Middle frontal gyrus (tissue), 1 donor: ENCODE data around the gene FAM131A.

ENCODE experiments used
- DNase-seq: peaks from one replicate; pipeline ENCODE4 v3.0.0-alpha.2; 2015; ENCODE audit warnings: low spot score; ENCODE audit errors: extremely low spot score

FAM131A gene, protein sequence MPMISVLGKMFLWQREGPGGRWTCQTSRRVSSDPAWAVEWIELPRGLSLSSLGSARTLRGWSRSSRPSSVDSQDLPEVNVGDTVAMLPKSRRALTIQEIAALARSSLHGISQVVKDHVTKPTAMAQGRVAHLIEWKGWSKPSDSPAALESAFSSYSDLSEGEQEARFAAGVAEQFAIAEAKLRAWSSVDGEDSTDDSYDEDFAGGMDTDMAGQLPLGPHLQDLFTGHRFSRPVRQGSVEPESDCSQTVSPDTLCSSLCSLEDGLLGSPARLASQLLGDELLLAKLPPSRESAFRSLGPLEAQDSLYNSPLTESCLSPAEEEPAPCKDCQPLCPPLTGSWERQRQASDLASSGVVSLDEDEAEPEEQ

DNA sequence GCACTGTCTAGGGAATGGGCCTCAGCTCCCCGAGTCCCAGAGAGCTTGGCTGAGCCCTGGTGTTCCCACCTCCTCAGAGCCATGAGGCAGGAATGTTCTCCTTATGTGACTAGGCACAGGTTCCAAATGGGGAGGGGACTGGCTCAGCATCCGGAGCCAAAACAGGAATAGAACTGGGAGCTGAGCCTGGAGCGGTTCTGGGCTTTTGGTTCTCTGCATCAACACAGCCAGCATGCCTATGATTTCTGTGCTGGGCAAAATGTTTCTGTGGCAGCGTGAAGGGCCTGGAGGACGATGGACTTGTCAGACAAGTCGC lies at the start of gene FAM131A:
TSS of gene FAM131A (plus strand) at position 202 of the 316 bp plus-strand sequence. CDS start at position 233, 31 bp downstream.
- peak; percentile 59 for DNase-seq

DNA sequence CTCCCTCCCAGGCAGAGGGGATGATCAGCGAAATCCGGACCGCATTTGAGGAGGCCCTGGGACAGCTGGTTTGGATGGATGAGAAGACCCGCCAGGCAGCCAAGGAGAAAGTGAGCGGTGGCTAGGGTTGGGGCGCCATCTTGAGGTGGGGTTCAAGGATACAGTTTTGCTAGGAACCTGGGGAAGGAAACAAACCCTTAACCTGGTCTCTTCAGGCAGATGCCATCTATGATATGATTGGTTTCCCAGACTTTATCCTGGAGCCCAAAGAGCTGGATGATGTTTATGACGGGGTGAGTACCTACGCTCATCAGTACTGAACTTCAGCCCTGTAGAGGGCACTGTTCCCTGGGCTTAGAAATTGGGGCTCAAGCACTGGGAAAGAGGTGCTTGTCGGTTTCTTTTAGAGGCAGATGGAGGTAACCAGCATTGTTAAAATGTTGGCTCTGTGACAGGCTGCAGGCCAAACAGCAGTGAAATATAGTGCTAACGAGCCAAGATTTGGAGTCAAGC lies 47.9 kb upstream of the FAM131A start:
- no peak for DNase-seq

DNA sequence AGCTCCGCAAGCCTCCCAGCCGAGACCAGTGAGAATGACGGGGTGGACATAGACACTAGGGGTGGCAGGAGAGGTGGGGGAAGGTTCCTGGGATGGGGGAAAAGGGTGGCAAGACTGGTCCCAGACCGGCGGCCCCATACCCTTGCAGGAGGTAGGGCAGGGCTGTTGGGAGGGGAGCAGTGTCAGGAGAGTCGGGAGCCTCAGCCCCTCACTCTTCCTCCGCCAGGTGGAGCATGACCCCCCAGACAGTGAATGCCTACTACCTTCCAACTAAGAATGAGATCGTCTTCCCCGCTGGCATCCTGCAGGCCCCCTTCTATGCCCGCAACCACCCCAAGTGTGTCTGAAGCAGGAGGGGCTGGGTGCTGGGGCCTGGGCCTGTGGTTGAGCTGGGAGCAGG lies 47.1 kb upstream of the FAM131A start:
- DNase-seq, result no peak

DNA sequence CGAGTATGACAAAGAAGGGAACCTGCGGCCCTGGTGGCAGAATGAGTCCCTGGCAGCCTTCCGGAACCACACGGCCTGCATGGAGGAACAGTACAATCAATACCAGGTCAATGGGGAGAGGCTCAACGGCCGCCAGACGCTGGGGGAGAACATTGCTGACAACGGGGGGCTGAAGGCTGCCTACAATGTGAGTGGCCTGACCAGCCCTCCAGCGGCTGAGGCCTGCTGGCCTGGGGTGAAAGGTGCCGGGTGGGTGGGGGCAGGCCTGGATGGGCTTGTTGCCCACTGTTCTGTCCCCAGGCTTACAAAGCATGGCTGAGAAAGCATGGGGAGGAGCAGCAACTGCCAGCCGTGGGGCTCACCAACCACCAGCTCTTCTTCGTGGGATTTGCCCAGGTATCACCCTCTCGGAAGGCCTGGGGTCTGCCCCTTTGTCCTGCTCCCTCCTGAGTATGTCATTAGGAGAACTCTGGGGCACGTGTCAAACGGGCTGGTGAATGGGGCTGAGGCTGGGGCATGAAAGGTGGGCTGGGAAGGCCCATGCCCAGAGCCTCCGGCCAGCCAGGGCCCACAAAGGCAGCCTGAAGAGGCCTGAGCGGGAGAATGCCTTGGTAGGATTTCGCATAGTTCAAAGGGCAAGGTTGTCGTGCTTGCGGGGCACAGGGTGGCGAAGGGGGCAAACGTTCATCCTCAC lies 46.2 kb upstream of the FAM131A start:
- DNase-seq, result no peak

DNA sequence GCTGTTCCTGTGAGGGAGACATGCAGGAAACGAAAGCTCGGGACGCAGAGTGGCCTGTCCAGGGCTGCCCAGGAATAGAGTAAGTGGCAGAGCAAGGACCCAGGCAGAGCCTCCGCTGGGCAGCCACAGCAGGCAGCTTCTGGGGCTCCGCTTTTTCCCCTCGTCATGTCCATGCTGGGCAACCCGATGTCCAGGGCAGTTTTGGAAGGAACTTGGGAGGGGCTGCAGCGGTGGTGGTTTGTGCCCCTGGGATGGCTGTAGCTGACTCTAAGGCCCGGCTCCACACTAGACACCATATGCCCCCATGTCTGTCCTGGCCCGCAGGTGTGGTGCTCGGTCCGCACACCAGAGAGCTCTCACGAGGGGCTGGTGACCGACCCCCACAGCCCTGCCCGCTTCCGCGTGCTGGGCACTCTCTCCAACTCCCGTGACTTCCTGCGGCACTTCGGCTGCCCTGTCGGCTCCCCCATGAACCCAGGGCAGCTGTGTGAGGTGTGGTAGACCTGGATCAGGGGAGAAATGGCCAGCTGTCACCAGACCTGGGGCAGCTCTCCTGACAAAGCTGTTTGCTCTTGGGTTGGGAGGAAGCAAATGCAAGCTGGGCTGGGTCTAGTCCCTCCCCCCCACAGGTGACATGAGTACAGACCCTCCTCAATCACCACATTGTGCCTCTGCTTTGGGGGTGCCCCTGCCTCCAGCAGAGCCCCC lies 45.5 kb upstream of the FAM131A start:
- DNase-seq, result no peak

DNA sequence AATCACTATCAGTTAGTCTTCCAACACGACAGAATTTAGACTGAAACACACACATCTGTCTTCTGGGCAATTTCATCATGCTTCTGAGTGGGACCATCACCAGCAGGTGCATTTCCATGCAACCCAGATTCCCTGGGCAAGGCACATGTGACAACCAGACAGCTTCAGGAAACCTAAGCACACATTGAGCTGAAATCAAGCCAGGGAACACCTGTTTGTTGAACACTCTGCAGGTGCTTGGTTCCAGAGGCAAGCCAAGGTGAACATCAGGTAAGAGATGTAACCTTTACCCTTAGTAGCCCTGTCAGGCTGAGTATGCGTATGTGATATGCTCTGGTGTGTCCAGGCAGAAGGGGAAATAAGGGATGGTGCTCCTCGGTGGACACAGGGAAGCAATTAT lies 41.6 kb upstream of the FAM131A start:
- DNase-seq, result no peak

DNA sequence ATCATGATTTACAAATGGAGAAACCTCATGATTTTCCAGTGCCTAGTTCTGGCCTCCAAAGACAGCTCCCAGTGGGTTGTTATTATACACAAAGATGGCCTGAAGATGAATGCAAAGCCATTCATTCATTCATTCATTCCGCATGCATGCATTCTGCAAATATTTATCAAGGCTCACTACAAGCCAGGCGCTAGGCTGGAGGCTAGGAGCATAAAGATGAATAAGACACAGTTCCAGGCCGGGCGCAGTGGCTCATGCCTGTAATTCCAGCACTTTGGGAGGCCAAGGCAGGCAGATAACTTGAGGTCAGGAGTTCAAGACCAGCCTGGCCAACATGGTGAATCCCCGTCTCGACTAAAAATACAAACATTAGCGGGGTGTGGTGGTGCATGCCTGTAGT lies 40.8 kb upstream of the FAM131A start:
- no peak for DNase-seq

DNA sequence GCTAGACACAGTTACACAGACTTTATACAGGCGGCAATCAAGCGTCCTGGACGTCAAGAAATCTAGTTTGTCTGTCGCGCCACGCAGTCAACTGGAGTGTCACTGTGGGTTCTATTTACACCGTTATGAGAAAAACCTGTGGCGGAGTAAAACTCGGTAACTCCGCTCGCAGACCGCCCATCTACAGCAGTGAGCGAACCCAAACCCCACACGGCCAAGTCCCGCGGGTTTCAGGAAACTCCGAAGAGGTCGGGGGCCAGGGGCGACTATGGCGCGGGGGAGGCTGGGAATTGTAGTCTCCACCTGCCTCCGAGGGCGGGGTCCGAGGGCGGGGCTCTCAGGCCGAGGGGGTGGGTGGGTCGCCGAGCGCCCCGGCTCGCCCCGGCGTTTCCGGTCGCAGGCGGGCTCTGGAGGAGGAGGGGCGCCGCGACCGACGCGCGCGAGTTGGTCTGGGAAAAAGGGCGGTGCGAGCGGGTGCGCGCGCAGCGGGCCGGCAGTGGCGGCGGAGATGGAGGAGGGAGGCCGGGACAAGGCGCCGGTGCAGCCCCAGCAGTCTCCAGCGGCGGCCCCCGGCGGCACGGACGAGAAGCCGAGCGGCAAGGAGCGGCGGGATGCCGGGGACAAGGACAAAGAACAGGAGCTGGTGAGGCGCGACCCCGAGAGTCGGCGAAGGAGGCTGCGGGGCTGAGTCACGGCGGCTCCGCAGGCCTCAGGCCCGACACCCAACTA lies 38.5 kb upstream of the FAM131A start, which contains the start of gene PSMD2:
TSS of gene PSMD2 (plus strand) at position 483 of the 729 bp plus-strand sequence. CDS start at position 509, 26 bp downstream.
- peak; percentile 88 for DNase-seq

DNA sequence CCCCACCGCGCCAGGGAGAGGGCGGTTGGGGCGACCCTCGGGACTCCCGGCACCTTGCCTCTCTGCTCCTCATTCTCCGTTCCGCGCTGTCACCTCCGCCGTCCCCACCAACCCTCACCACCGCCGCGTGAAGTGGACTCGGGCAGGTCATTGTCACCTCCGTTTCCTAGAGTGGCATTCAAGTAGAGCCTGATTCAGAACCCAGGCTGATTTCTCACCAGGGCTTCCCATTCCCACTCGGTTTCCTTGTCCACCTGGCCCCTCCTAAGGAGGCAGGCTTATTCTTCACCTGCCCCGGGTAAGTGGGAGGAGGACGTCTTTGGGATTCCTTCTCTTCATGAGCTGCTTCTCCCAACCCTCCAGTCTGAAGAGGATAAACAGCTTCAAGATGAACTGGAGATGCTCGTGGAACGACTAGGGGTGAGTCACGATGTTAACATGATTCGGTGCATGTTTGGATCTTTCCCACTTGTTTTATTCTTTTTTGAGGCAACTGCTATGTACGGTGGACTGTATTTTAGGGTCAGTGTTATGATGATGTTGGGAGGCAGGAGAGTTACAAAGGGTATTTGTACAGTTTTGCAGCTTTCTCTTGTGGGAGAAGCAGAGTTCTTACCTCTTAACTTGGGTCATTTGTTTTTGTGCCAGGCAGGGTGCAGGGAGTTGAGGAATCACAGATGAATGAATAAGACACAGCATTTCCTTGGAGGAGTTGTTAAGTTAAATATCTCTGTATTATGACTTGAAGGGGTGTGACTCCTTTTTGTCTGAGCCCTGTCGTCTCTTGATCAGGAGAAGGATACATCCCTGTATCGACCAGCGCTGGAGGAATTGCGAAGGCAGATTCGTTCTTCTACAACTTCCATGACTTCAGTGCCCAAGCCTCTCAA lies 37.7 kb upstream of the FAM131A start:
- no peak for DNase-seq

DNA sequence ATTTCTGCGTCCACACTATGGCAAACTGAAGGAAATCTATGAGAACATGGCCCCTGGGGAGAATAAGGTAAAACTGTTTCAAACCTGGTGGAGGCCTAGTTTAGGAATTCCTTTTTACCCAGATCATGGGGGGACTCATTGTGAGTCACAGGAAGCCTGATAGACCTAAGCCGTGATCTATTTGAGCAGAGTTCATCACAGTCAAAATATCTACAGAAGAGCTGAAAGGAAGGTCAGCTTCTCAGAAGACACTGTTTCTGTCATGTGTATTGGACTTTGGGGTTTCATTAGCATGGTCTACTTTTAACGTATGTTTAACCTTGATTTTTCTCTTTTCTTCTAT lies 37.1 kb upstream of the FAM131A start:
- no peak for DNase-seq

DNA sequence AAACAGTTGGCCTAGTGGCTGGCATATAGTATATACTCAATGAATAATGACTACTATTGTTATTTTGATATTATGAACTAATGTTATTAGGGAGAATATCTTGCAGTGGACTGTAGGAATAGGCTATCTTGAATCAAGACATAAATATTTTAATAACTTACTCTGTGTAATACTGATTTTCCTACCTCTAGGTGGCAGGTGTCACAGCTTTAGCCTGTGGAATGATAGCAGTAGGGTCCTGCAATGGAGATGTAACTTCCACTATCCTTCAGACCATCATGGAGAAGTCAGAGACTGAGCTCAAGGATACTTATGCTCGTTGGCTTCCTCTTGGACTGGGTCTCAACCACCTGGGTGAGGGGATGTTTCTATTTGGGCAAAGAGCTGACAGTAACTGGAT lies 31.8 kb upstream of the FAM131A start:
- no peak for DNase-seq

DNA sequence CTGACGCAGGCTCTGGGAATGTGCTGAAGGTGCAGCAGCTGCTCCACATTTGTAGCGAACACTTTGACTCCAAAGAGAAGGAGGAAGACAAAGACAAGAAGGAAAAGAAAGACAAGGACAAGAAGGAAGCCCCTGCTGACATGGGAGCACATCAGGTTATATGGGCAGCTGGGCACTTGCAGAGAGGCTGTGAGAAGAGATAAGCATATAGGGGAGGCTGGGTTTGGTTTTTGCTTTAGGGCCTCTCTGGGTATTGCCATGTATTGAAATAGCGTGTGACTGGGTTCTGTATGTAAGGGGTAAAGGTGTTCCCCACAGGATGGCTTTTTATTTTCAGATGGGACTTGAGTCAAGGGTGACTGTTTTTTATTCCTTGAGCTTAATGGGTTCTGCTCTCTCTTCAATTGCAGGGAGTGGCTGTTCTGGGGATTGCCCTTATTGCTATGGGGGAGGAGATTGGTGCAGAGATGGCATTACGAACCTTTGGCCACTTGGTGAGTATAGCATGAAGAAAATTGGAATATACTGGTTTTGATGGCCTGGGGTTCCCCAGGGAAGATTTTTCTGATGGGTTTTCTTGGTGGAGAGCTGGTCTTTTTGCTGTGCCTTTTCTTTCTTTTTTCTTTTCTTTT lies 30.9 kb upstream of the FAM131A start:
- DNase-seq, result no peak

DNA sequence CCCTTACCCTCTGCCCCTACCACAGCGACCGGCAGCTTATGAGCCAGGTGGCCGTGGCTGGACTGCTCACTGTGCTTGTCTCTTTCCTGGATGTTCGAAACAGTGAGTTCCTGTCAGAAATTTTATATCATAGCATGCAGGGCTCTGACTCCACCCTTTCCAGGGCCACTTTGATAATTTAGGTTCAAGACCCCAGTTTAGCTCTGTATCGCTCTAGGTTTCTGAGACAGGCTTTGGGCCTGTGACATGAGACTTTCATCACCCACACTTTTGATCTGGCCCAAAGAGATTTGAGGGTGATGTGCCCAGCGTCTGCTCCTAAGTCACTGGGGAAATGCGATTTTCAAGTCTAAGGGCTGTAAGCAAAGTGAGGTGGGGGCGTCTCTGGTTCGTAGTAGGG lies 29.5 kb upstream of the FAM131A start:
- DNase-seq, result no peak

DNA sequence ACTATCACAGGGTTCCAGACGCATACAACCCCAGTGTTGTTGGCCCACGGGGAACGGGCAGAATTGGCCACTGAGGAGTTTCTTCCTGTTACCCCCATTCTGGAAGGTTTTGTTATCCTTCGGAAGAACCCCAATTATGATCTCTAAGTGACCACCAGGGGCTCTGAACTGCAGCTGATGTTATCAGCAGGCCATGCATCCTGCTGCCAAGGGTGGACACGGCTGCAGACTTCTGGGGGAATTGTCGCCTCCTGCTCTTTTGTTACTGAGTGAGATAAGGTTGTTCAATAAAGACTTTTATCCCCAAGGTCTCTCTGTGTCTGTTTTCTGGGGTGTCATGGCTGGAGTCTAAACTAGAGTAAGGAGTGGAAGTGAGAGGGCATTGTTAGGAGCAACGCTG lies 28.7 kb upstream of the FAM131A start:
- DNase-seq, result no peak

DNA sequence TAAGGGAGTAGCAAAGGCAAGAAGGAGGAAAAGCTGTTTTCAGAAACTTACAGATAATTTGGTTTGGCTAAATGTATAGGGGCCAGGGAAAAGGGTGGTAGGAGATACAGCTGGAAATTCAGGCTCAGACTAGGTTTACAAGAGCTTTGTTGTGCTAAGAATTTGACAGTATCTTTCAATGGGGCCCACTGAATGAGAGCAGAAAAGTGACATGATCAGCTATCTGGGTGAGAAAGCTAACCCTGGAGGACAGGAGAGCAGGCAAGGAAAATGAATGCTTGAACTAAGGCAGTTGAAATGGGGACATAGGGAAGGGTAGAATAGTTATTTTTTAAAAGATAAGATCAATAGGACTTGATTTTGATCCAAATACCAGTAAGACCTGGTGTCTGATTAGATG lies 25.8 kb upstream of the FAM131A start:
- no peak for DNase-seq

DNA sequence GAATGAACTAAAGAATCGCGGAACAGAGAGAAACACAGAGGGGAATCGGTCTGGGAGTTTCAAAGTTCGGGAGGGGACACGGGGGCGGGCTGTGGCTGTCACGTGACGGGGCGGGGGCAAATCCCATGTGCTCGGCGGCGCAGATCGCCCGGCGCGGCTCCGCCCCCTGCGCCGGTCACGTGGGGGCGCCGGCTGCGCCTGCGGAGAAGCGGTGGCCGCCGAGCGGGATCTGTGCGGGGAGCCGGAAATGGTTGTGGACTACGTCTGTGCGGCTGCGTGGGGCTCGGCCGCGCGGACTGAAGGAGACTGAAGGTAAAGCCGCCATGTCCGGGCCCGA lies 23.1 kb upstream of the FAM131A start, which contains the start of gene EIF4G1:
TSS of gene EIF4G1 (plus strand) at position 244 of the 337 bp plus-strand sequence. CDS start 1,191 bp downstream, outside the sequence.
- peak; percentile 81 for DNase-seq

DNA sequence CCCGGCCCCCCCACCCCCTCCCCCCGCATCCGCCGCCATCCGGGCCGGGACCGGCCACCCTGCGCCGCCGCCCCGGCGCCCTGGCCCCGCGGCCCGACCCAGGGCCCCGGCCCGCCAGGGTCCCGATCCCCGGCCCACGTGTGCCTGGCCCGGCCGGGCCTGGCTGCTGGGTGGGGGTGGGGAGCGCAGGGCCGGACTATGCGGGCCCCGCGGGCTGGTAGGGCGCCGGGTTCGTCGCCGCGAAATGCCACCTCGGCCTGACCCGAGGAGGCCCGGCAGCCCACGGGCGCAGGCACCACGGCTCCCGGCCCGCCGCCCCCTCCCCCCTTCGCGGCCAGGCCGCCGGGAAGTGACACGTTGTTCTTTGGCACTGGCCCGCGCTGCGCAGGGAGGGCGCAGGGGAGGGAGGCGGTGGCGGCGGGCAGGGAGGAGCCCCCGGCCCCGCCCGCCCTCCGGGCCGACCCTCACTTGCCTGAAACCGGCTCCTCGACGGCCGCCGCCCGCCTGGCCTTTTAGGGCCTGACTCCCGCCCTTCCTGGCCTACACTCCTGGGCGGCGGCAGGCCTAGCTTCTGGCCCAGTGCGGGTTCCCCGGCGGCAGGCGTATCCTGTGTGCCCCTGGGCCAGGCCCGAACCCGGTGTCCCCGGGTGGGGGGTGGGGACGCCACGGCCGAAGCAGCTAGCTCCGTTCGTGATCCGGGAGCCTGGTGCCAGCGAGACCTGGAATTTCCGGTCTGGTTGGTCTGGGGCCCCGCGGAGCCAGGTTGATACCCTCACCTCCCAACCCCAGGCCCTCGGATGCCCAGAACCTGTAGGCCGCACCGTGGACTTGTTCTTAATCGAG lies 22.5 kb upstream of the FAM131A start:
- DNase-seq, result no peak

DNA sequence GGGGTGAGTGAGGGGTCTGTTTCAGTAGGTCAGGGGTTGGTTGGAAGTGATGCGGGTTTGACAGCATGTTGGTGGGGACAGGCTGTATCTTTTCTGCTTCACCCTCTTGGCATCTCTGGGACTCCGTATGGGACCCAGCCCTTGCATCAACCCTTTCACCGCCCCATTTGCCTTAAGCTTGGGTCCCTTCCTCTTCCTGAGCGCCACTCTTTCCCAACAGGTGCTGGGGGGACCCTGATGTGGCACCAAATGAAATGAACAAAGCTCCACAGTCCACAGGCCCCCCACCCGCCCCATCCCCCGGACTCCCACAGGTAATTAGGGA lies 21.9 kb upstream of the FAM131A start:
- no peak for DNase-seq
